Measurements from ENCODE around the gene CCDC150.

Gene CCDC150

DNA sequence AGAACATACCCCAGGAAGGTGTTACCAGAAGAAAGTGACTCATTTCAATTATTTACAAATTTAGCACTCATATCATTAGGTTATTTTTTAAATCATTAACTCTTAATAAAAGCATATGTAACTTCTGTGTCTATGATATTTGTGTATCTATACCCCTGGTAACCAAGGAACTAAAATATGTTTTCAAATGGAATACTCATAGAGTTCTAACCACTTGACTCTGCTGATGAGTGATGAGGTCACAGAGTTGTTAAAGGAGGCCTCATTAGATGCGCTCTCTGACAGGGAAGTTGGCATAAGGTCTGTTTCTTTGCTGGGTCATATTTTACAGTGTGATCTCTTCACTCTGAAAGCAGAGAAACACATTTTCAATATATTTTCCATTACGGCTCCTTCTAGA lies 73.4 kb downstream of the CCDC150 start:
- no peaks in the 10 kb centered on the region for H3K27me3 ChIP-seq (ENCODE audit: insufficient read depth, poor library complexity, severe bottlenecking)
- H3K9me3 ChIP-seq (ENCODE audit: severe bottlenecking), result no peaks in the 10 kb centered on the region
- ATAC-seq (ENCODE audit: low read depth) (no peak), DNase-seq (ENCODE audit: low spot score) (no peak)
- TF ChIP-seq, protein P1, sequence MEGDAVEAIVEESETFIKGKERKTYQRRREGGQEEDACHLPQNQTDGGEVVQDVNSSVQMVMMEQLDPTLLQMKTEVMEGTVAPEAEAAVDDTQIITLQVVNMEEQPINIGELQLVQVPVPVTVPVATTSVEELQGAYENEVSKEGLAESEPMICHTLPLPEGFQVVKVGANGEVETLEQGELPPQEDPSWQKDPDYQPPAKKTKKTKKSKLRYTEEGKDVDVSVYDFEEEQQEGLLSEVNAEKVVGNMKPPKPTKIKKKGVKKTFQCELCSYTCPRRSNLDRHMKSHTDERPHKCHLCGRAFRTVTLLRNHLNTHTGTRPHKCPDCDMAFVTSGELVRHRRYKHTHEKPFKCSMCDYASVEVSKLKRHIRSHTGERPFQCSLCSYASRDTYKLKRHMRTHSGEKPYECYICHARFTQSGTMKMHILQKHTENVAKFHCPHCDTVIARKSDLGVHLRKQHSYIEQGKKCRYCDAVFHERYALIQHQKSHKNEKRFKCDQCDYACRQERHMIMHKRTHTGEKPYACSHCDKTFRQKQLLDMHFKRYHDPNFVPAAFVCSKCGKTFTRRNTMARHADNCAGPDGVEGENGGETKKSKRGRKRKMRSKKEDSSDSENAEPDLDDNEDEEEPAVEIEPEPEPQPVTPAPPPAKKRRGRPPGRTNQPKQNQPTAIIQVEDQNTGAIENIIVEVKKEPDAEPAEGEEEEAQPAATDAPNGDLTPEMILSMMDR (IDR thresholded peaks at IDR 0.05; ENCODE audit: poor library complexity, severe bottlenecking), result no peak
- H3K4me1 ChIP-seq (ENCODE audit: insufficient read depth, poor library complexity, severe bottlenecking), result no peaks in the 10 kb centered on the region
- no peaks in the 10 kb centered on the region for H3K36me3 ChIP-seq (ENCODE audit: low read depth)
- H3K27ac ChIP-seq (ENCODE audit: poor library complexity, severe bottlenecking), result no peak overlapping the region
- H3K4me3 ChIP-seq (ENCODE audit: severe bottlenecking), result no peak overlapping the region

DNA sequence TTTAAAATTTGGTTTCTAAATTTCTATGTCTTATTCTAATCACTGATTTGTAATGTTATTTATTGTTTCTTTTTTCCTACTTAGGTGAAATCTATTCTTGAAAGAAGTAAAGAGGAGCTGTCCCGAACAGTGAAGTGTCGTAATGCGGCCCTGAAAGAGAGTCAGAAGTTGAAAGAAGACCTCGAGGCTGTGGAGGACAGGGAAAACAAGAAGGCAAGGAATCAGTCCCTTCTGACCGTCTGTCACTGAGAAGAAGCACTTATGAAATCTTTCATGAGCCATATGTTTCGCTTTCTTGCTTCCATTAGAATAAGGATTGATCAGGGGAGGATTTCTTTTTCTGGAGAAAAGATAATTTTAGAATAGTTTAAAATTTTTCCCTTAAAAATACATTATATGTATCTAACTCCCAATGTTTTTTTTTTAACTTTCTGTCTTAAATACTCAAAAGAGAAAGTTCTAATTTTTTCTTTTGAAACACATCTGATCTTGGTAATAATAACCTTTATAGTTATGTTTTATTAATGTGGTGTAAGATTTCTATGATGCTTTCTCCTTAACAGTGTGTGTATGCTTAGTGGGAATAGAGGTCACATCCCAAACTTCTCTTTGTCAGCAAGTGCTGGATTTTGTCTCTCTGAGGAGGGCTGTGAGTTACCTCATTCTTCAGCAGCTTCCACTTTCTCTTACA lies 79.0 kb downstream of the CCDC150 start:
- H3K36me3 ChIP-seq (ENCODE audit: low read depth), result peaks cover 15% of the 10 kb centered on the region; the same call in 1 of the 2 replicates
- H3K9me3 ChIP-seq (ENCODE audit: severe bottlenecking), result no peaks in the 10 kb centered on the region
- TF ChIP-seq, protein P1 (IDR thresholded peaks at IDR 0.05; ENCODE audit: poor library complexity, severe bottlenecking), result no peak
- DNase-seq (ENCODE audit: low spot score), result no peak
- H3K27ac ChIP-seq (ENCODE audit: poor library complexity, severe bottlenecking), result no peak overlapping the region
- no peaks in the 10 kb centered on the region for H3K27me3 ChIP-seq (ENCODE audit: insufficient read depth, poor library complexity, severe bottlenecking)
- no peaks in the 10 kb centered on the region for H3K4me1 ChIP-seq (ENCODE audit: insufficient read depth, poor library complexity, severe bottlenecking)
- H3K4me3 ChIP-seq (ENCODE audit: severe bottlenecking), result no peak overlapping the region
- ATAC-seq (ENCODE audit: low read depth), result no peak

DNA sequence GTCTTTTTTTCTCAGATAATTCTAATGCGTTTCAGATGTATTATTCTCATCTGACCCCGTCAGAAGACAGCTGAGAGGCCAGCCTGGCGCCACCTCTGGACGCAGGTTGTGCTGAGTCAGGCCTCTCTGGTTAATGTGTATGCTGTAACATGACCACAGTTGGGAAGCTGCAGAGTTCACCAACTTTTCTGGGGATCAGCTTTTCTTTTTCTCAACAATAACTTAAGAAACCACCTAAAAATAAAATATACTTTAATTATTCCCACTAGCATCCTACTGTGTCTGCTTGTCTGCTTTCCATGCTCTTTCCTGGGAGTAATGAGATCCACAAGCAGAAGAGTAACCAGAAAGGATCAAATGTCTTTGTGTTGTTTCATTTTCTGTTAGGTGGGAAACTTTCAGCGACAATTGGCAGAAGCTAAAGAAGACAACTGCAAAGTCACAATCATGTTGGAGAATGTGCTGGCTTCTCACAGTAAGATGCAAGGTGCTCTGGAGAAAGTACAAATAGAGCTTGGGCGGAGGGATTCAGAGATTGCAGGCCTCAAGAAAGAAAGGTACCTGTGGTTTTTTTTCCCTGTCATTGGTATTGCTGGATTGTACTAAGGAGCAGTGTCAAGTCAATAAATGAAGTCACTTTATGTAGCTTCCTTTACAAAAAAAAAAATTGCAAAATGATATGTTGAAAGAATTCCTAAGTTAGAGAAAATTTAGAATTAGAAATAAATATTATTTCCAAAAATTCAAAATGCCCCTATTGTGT lies 79.8 kb downstream of the CCDC150 start:
- DNase-seq (ENCODE audit: low spot score), result no peak
- H3K27ac ChIP-seq (ENCODE audit: poor library complexity, severe bottlenecking), result no peak overlapping the region
- H3K27me3 ChIP-seq (ENCODE audit: insufficient read depth, poor library complexity, severe bottlenecking), result no peaks in the 10 kb centered on the region
- H3K36me3 ChIP-seq (ENCODE audit: low read depth), result peaks cover 15% of the 10 kb centered on the region; the same call in 1 of the 2 replicates
- ATAC-seq (ENCODE audit: low read depth), result no peak
- no peaks in the 10 kb centered on the region for H3K9me3 ChIP-seq (ENCODE audit: severe bottlenecking)
- TF ChIP-seq, protein P1 (IDR thresholded peaks at IDR 0.05; ENCODE audit: poor library complexity, severe bottlenecking), result no peak
- no peak overlapping the region for H3K4me3 ChIP-seq (ENCODE audit: severe bottlenecking)
- H3K4me1 ChIP-seq (ENCODE audit: insufficient read depth, poor library complexity, severe bottlenecking), result no peaks in the 10 kb centered on the region

DNA sequence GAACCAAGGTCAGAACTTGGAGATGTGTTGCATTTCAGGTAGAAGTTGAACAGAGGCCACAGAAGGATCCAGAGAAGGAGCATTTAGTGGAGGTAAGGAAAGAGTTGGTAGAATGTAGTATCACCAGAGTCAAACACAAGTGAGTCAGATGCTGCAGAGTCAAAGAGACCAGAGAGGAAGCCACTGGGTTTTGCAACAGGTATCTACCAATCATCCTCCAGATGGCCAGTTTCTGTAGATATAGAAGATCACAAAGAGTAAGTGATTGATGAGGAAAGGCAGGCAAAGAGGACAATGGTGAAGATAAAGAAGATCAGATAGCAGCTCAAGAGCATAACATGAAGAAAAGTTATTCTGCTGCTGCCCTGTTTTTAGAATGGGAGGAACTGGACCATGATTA lies 84.1 kb downstream of the CCDC150 start:
- H3K4me3 ChIP-seq (ENCODE audit: severe bottlenecking), result no peak overlapping the region
- no peaks in the 10 kb centered on the region for H3K27me3 ChIP-seq (ENCODE audit: insufficient read depth, poor library complexity, severe bottlenecking)
- no peak for ATAC-seq (ENCODE audit: low read depth)
- no peaks in the 10 kb centered on the region for H3K9me3 ChIP-seq (ENCODE audit: severe bottlenecking)
- TF ChIP-seq, protein P1 (IDR thresholded peaks at IDR 0.05; ENCODE audit: poor library complexity, severe bottlenecking), result no peak
- H3K4me1 ChIP-seq (ENCODE audit: insufficient read depth, poor library complexity, severe bottlenecking), result no peaks in the 10 kb centered on the region
- peaks cover 23% of the 10 kb centered on the region for H3K36me3 ChIP-seq (ENCODE audit: low read depth)
- DNase-seq (ENCODE audit: low spot score), result no peak
- no peak overlapping the region for H3K27ac ChIP-seq (ENCODE audit: poor library complexity, severe bottlenecking)

DNA sequence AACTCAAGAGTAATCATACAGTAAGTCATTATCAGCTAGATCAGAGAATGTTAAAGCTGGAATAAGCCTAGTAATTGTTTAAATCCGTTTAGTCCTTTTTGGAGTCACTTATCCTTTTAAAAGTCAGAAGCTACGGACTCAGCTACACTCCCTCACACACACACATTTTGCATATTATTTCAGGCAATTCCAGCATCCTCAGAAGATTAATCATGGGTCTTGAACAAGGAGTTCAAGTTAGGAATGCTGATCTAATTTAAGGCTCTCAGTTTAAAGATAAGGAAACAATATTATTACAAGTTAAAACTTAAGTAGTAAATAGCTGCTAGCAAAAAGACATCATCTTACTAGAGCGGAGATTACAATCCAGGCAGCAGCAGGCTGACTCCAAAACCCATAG lies 85.7 kb downstream of the CCDC150 start:
- Histone ChIP-seq H3K4me1 (ENCODE audit: insufficient read depth, poor library complexity, severe bottlenecking) (no peaks in the 10 kb centered on the region), H3K4me3 (ENCODE audit: severe bottlenecking) (no peak overlapping the region), H3K9me3 (ENCODE audit: severe bottlenecking) (no peaks in the 10 kb centered on the region), H3K36me3 (ENCODE audit: low read depth) (peaks cover 26% of the 10 kb centered on the region), H3K27ac (ENCODE audit: poor library complexity, severe bottlenecking) (no peak overlapping the region), H3K27me3 (ENCODE audit: insufficient read depth, poor library complexity, severe bottlenecking) (no peaks in the 10 kb centered on the region)
- DNase-seq (ENCODE audit: low spot score) (no peak), ATAC-seq (ENCODE audit: low read depth) (no peak)
- TF ChIP-seq, protein P1 (IDR thresholded peaks at IDR 0.05; ENCODE audit: poor library complexity, severe bottlenecking), result no peak

Data from RWPE2 (cell line).